Keratinocyte (primary cell): ENCODE results near the gene NDUFAF3. TPM values are rescaled to one million over a fixed set of nuclear protein-coding genes. Genes with fewer than 3 reads are reported as not detected.

Experiments
- DNase-seq: peaks from one replicate; pipeline ENCODE4 v3.0.0-alpha.2; 2011; ENCODE audit warnings: low read depth, missing footprints, low spot score
- FAIRE-seq: peaks from 2 replicates; lab custom pipeline; 2011; peaks lifted over from hg19 to GRCh38; lab: Jason Lieb, UNC
- H2AFZ ChIP-seq: 2 replicates; pipeline ENCODE4 v1.6.0; 2012; ENCODE audit warnings: low read length, control low read depth, inconsistent platforms; ENCODE audit not compliant: control insufficient read depth
- H3K27ac ChIP-seq: 2 replicates; pipeline ENCODE4 v1.5.1; 2011; ENCODE audit warnings: low read length; ENCODE audit not compliant: control insufficient read depth, insufficient read depth
- H3K27me3 ChIP-seq: 3 replicates; pipeline ENCODE4 v1.6.0; 2011; ENCODE audit warnings: low read length; ENCODE audit not compliant: control insufficient read depth, insufficient read depth; ENCODE audit errors: extremely low read depth
- H3K36me3 ChIP-seq, 2 experiments: 2 replicates in 1 of 2; 3 replicates in 1 of 2; pipeline ENCODE4 v1.5.1; 2011; ENCODE audit warnings: low read length in 2 of 2, mild to moderate bottlenecking in 1 of 2; ENCODE audit not compliant: control insufficient read depth in 2 of 2, insufficient read depth in 2 of 2; ENCODE audit errors: extremely low read depth in 1 of 2
- H3K4me1 ChIP-seq: 3 replicates; pipeline ENCODE4 v1.5.1; 2011; ENCODE audit warnings: low read length; ENCODE audit not compliant: control insufficient read depth, insufficient read depth; ENCODE audit errors: extremely low read depth
- H3K4me2 ChIP-seq: 3 replicates; pipeline ENCODE4 v1.6.0; 2011; ENCODE audit warnings: low read depth, low read length; ENCODE audit not compliant: control insufficient read depth, insufficient read depth; ENCODE audit errors: extremely low read depth
- H3K4me3 ChIP-seq, 3 experiments: fragments of 200-600 bp in 1 of 3; sonication (generic) in 1 of 3; 2 replicates in 2 of 3; 3 replicates in 1 of 3; pipeline ENCODE4 v1.5.1; 2011 to 2016; ENCODE audit warnings: low read length in 3 of 3, mild to moderate bottlenecking in 3 of 3, control low read depth in 2 of 3, inconsistent platforms in 1 of 3, low read depth in 1 of 3, mixed read lengths in 1 of 3, mixed run types in 1 of 3, moderate library complexity in 1 of 3; ENCODE audit not compliant: control insufficient read depth in 2 of 3, insufficient read depth in 2 of 3; ENCODE audit errors: extremely low read depth in 1 of 3
- H3K79me2 ChIP-seq: 2 replicates; pipeline ENCODE4 v1.6.0; 2012; ENCODE audit warnings: low read length; ENCODE audit not compliant: control insufficient read depth, insufficient read depth
- H3K9ac ChIP-seq: 3 replicates; pipeline ENCODE4 v1.6.0; 2011; ENCODE audit warnings: low read length; ENCODE audit not compliant: control insufficient read depth, insufficient read depth; ENCODE audit errors: extremely low read depth
- H3K9me1 ChIP-seq: 3 replicates; pipeline ENCODE4 v1.6.0; 2011; ENCODE audit warnings: low read length; ENCODE audit not compliant: control insufficient read depth, insufficient read depth; ENCODE audit errors: extremely low read depth
- H3K9me3 ChIP-seq: 2 replicates; pipeline ENCODE4 v1.5.1; 2012; ENCODE audit warnings: low read depth, low read length; ENCODE audit not compliant: control insufficient read depth
- H4K20me1 ChIP-seq: 3 replicates; pipeline ENCODE4 v1.6.0; 2011; ENCODE audit warnings: low read length; ENCODE audit not compliant: control insufficient read depth, insufficient read depth; ENCODE audit errors: extremely low read depth
- CTCF ChIP-seq, 3 experiments: IDR thresholded peaks in 1 of 3; conservative IDR thresholded peaks in 1 of 3; optimal IDR thresholded peaks in 1 of 3; 2 replicates in 2 of 3; 3 replicates in 1 of 3; pipeline versions ENCODE3 to v1.5.1; 2011; ENCODE audit warnings: low read length in 3 of 3, mild to moderate bottlenecking in 3 of 3, moderate library complexity in 2 of 3, control low read depth in 1 of 3, inconsistent platforms in 1 of 3; ENCODE audit not compliant: insufficient read depth in 2 of 3; ENCODE audit errors: extremely low read depth in 1 of 3
- EZH2 ChIP-seq: IDR thresholded peaks from one replicate; pipeline ENCODE4 v1.6.1; 2012; ENCODE audit warnings: inconsistent platforms, mild to moderate bottlenecking, low read length, moderate library complexity
- dilution Hi-C: fragments of 300-500 bp; cut with MboI; formaldehyde crosslinking; loops from one replicate; pipeline ENCODE4 v1.7.0; 2020; ENCODE audit warnings: low sequenced_read_pairs; ENCODE audit not compliant: extremely low pct_ligation_motif_present
- polyA plus RNA-seq, 5 experiments: library from polyadenylated mRNA; depleted of rRNA in 3 of 5; stranded (reverse) in 3 of 5; stranded (forward) in 1 of 5; unstranded in 1 of 5; fragments of >200 nt; gene quantifications; 1 replicate in 1 of 5; 2 replicates in 3 of 5; 3 replicates in 1 of 5; pipeline versions ENCODE4 v1.2.1 to v1.2.3, GENCODE V29; 2011 to 2012; ENCODE audit warnings: missing spikeins in 2 of 5, low read depth in 1 of 5, low replicate concordance in 1 of 5

Gene NDUFAF3
- polyA plus RNA-seq, 1 donor (not counting 4 experiments of a cell fraction or from before 2014, with no cell fraction given), result 38.3 TPM

GRCh38 chr3:49026536-49026935, 4.6 kb downstream of the NDUFAF3 start:
- peaks cover 4% of the 10 kb centered on the region for H4K20me1 ChIP-seq

GRCh38 chr3:49027634-49028033, 5.7 kb downstream of the NDUFAF3 start:
- Histone ChIP-seq H3K4me2 (peak overlapping the region; percentile 85), H3K4me1 (peaks cover 29% of the 10 kb centered on the region), H3K79me2 (peaks cover 58% of the 10 kb centered on the region), H2AFZ (no peak overlapping the region), H3K27ac (no peak overlapping the region), H3K4me3 (peak overlapping the region in 1 of 3 experiments; percentile 94), H3K27me3 (no peaks in the 10 kb centered on the region), H3K36me3 (peaks cover 38 to 61% of the 10 kb centered on the region in 2 experiments), H3K9me1 (peaks cover 3% of the 10 kb centered on the region), H3K9ac (no peak overlapping the region), H4K20me1 (peaks cover 4% of the 10 kb centered on the region), H3K9me3 (no peaks in the 10 kb centered on the region)
- dilution Hi-C loops, result no loop called here
- no peak for DNase-seq
- FAIRE-seq, result no peak
- TF ChIP-seq EZH2, result no peak
- no peak for TF ChIP-seq CTCF (optimal IDR thresholded peaks at IDR 0.05 in 1 of 3, IDR thresholded peaks at IDR 0.05 in 1 of 3, conservative IDR thresholded peaks at IDR 0.05 in 1 of 3; ENCODE audit: extremely low read depth in 1 of 3, insufficient read depth in 2 of 3, low read length in 3 of 3)

More at GRCh38 chr3:49026536-49026935, 4.6 kb downstream of the NDUFAF3 start:
- H3K9me1 ChIP-seq, result peaks cover 3% of the 10 kb centered on the region
- H3K36me3 ChIP-seq, result peaks cover 30 to 56% of the 10 kb centered on the region in 2 experiments
- no peaks in the 10 kb centered on the region for H3K9me3 ChIP-seq
- no peak overlapping the region for H3K27ac ChIP-seq
- no peak overlapping the region for H3K4me2 ChIP-seq
- no peak overlapping the region for H3K9ac ChIP-seq
- DNase-seq (no peak), FAIRE-seq (no peak)
- H3K4me1 ChIP-seq, result peaks cover 29% of the 10 kb centered on the region
- dilution Hi-C loops, result no loop called here
- no peak overlapping the region for H3K4me3 ChIP-seq
- no peak overlapping the region for H2AFZ ChIP-seq
- H3K79me2 ChIP-seq, result peaks cover 62% of the 10 kb centered on the region
- TF ChIP-seq CTCF (optimal IDR thresholded peaks at IDR 0.05 in 1 of 3, IDR thresholded peaks at IDR 0.05 in 1 of 3, conservative IDR thresholded peaks at IDR 0.05 in 1 of 3; ENCODE audit: extremely low read depth in 1 of 3, insufficient read depth in 2 of 3, low read length in 3 of 3) (no peak), EZH2 (no peak)
- H3K27me3 ChIP-seq, result no peaks in the 10 kb centered on the region
